GM12878 (cell line): ENCODE data around the gene OR2L8.

Experiments used
- ASH2L ChIP-seq: fragments of 300-600, 200-600 bp; sonication (generic); IDR thresholded peaks from 2 replicates; pipeline ENCODE4 v1.6.1; 2017; ENCODE audit warnings: low read depth, mild to moderate bottlenecking, borderline replicate concordance
- BACH1 ChIP-seq: fragments of 450-650 bp; IDR thresholded peaks from 2 replicates; pipeline ENCODE4 v1.6.1; 2017; ENCODE audit warnings: mild to moderate bottlenecking, borderline replicate concordance
- CHD2 ChIP-seq: IDR thresholded peaks from 2 replicates; pipeline ENCODE4 v1.6.1; 2011; ENCODE audit warnings: low read depth, low read length, improper control_type of control experiment, borderline replicate concordance
- EP300 ChIP-seq, 2 experiments: fragments of 150-350 bp in 1 of 2; IDR thresholded peaks; 2 replicates each; pipeline ENCODE4 v1.6.1; 2011 to 2012; ENCODE audit warnings: low read depth in 2 of 2, low read length in 2 of 2, borderline replicate concordance in 1 of 2, improper control_type of control experiment in 1 of 2, inconsistent platforms in 1 of 2; ENCODE audit not compliant: control insufficient read depth in 1 of 2
- EZH2 ChIP-seq: IDR thresholded peaks from 2 replicates; pipeline ENCODE4 v1.6.1; 2012; ENCODE audit warnings: low read depth, mild to moderate bottlenecking, control low read depth, inconsistent platforms, low read length, borderline replicate concordance; ENCODE audit not compliant: control insufficient read depth
- POLR2A ChIP-seq: IDR thresholded peaks from 2 replicates; pipeline ENCODE4 v1.6.1; 2011; ENCODE audit warnings: low read depth, mild to moderate bottlenecking, low read length
- SIN3A ChIP-seq: IDR thresholded peaks from 2 replicates; pipeline ENCODE4 v1.6.1; 2012; ENCODE audit warnings: low read depth, low read length, improper control_type of control experiment
- SP1 ChIP-seq: IDR thresholded peaks from one replicate; pipeline ENCODE4 v1.6.1; 2011; ENCODE audit warnings: low read depth, low read length
- YY1 ChIP-seq: IDR thresholded peaks from 2 replicates; pipeline ENCODE4 v1.6.1; 2011; ENCODE audit warnings: low read depth, mild to moderate bottlenecking, low read length
- ZNF274 ChIP-seq: IDR thresholded peaks from one replicate; pipeline ENCODE4 v1.8.0; 2011; ENCODE audit not compliant: insufficient read length, insufficient read depth
- TF ChIP-seq, protein P1 (sequence below), 3 experiments: IDR thresholded peaks in 2 of 3; conservative IDR thresholded peaks in 1 of 3; 2 replicates each; pipeline ENCODE4 v1.5.1; 2011; ENCODE audit warnings: low read depth in 3 of 3, low read length in 3 of 3, mild to moderate bottlenecking in 3 of 3, control low read depth in 2 of 3, moderate library complexity in 2 of 3, inconsistent platforms in 1 of 3, mixed read lengths in 1 of 3; ENCODE audit not compliant: control insufficient read depth in 2 of 3, insufficient read depth in 1 of 3; ENCODE audit errors: extremely low read depth in 1 of 3
- TF ChIP-seq, protein P2 (sequence below): IDR thresholded peaks from 2 replicates; pipeline ENCODE4 v1.6.1; 2011; ENCODE audit warnings: low read depth, low read length, improper control_type of control experiment, borderline replicate concordance
- TF ChIP-seq, protein P3 (sequence below): fragments of 450-650 bp; IDR thresholded peaks from 2 replicates; pipeline ENCODE4 v1.6.1; 2014; ENCODE audit warnings: mild to moderate bottlenecking
- TF ChIP-seq, protein P4 (sequence below): fragments of 450-650 bp; formaldehyde crosslinking; IDR thresholded peaks from 2 replicates; pipeline ENCODE4 v1.5.0; 2022; ENCODE audit warnings: mild to moderate bottlenecking, missing genetic modification characterization

DNA sequence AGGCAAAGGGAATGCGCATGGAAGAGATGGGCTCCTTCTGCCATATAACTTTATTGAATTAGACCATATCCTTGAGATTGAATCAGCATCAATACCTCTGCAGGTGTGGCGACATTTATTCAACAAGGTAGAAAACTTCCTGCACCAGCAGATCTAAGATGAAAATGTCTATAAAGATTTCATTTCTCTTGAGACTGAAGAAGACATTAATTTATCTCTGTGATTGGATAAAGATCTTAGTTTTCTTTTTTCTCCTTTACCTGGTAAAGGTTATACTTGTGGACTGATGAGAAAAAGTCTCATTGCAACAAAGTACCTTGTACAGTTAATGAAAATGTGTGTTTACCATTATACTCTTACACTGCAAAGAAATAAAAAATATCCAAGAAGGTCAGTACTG is 28.7 kb upstream of the OR2L8 start, which contains the start of gene OR2T8:
- TF ChIP-seq SIN3A, result no peak
- TF ChIP-seq, protein P1, sequence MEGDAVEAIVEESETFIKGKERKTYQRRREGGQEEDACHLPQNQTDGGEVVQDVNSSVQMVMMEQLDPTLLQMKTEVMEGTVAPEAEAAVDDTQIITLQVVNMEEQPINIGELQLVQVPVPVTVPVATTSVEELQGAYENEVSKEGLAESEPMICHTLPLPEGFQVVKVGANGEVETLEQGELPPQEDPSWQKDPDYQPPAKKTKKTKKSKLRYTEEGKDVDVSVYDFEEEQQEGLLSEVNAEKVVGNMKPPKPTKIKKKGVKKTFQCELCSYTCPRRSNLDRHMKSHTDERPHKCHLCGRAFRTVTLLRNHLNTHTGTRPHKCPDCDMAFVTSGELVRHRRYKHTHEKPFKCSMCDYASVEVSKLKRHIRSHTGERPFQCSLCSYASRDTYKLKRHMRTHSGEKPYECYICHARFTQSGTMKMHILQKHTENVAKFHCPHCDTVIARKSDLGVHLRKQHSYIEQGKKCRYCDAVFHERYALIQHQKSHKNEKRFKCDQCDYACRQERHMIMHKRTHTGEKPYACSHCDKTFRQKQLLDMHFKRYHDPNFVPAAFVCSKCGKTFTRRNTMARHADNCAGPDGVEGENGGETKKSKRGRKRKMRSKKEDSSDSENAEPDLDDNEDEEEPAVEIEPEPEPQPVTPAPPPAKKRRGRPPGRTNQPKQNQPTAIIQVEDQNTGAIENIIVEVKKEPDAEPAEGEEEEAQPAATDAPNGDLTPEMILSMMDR (IDR thresholded peaks at IDR 0.05 in 2 of 3, conservative IDR thresholded peaks at IDR 0.05 in 1 of 3; ENCODE audit: control insufficient read depth in 2 of 3, extremely low read depth in 1 of 3, insufficient read depth in 1 of 3, low read depth in 3 of 3, low read length in 3 of 3), result no peak
- TF ChIP-seq YY1, result no peak
- no peak for TF ChIP-seq EZH2
- TF ChIP-seq POLR2A, result no peak
- TF ChIP-seq, protein P2, sequence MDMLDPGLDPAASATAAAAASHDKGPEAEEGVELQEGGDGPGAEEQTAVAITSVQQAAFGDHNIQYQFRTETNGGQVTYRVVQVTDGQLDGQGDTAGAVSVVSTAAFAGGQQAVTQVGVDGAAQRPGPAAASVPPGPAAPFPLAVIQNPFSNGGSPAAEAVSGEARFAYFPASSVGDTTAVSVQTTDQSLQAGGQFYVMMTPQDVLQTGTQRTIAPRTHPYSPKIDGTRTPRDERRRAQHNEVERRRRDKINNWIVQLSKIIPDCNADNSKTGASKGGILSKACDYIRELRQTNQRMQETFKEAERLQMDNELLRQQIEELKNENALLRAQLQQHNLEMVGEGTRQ, result no peak
- TF ChIP-seq, protein P3, sequence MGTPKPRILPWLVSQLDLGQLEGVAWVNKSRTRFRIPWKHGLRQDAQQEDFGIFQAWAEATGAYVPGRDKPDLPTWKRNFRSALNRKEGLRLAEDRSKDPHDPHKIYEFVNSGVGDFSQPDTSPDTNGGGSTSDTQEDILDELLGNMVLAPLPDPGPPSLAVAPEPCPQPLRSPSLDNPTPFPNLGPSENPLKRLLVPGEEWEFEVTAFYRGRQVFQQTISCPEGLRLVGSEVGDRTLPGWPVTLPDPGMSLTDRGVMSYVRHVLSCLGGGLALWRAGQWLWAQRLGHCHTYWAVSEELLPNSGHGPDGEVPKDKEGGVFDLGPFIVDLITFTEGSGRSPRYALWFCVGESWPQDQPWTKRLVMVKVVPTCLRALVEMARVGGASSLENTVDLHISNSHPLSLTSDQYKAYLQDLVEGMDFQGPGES, result no peak
- TF ChIP-seq BACH1, result no peak
- TF ChIP-seq, protein P4, sequence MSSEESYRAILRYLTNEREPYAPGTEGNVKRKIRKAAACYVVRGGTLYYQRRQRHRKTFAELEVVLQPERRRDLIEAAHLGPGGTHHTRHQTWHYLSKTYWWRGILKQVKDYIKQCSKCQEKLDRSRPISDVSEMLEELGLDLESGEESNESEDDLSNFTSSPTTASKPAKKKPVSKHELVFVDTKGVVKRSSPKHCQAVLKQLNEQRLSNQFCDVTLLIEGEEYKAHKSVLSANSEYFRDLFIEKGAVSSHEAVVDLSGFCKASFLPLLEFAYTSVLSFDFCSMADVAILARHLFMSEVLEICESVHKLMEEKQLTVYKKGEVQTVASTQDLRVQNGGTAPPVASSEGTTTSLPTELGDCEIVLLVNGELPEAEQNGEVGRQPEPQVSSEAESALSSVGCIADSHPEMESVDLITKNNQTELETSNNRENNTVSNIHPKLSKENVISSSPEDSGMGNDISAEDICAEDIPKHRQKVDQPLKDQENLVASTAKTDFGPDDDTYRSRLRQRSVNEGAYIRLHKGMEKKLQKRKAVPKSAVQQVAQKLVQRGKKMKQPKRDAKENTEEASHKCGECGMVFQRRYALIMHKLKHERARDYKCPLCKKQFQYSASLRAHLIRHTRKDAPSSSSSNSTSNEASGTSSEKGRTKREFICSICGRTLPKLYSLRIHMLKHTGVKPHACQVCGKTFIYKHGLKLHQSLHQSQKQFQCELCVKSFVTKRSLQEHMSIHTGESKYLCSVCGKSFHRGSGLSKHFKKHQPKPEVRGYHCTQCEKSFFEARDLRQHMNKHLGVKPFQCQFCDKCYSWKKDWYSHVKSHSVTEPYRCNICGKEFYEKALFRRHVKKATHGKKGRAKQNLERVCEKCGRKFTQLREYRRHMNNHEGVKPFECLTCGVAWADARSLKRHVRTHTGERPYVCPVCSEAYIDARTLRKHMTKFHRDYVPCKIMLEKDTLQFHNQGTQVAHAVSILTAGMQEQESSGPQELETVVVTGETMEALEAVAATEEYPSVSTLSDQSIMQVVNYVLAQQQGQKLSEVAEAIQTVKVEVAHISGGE (CRISPR knock-in tag), result no peak
- no peak for TF ChIP-seq ASH2L
- no peak for TF ChIP-seq CHD2
- no peak for TF ChIP-seq ZNF274
- no peak for TF ChIP-seq EP300 (IDR thresholded peaks at IDR 0.05; ENCODE audit: borderline replicate concordance in 1 of 2, control insufficient read depth in 1 of 2, low read depth in 2 of 2, low read length in 2 of 2)
- TF ChIP-seq SP1, result no peak
